ENCODE results near the gene NHLRC2. TPM values are rescaled to one million over a fixed set of nuclear protein-coding genes. Genes with fewer than 3 reads are reported as not detected.

The NHLRC2 gene
- total RNA-seq, 6 experiments from 2014 or later = 14.5 to 28.4 (median 23.0) TPM

GRCh38 chr10:113953505-113954272, 99.2 kb downstream of the NHLRC2 start:
- H3K27me3 ChIP-seq = no peaks in the 10 kb centered on the region
- no peak for ATAC-seq
- 86% methylated on average over 2 of the region's 2 CpGs for WGBS (ENCODE audit: insufficient coverage, low coverage, low lambda C conversion rate, missing lambda C conversion rate)
- intact Hi-C loops (cut with DNase I) = no loop called here
- no peaks in the 10 kb centered on the region for H3K9me3 ChIP-seq
- H3K4me1 ChIP-seq = peaks cover 0 to 18% (median 8%) of the 10 kb centered on the region in 4 donors
- no peak for TF ChIP-seq POLR2A (IDR thresholded peaks at IDR 0.05)
- peak in 1 of 4 donors; percentile 11 for TF ChIP-seq CTCF (IDR thresholded peaks at IDR 0.05)
- H3K36me3 ChIP-seq = no peaks in the 10 kb centered on the region
- H3K4me3 ChIP-seq = no peak overlapping the region
- H3K27ac ChIP-seq = no peak overlapping the region
- no peak for DNase-seq

GRCh38 chr10:113954409-113954808, 99.9 kb downstream of the NHLRC2 start:
- H3K4me3 ChIP-seq = no peak overlapping the region
- no peak overlapping the region for H3K27ac ChIP-seq
- intact Hi-C loops (cut with DNase I) = no loop called here
- DNase-seq (no peak), ATAC-seq (no peak)
- H3K27me3 ChIP-seq = no peaks in the 10 kb centered on the region
- TF ChIP-seq CTCF (IDR thresholded peaks at IDR 0.05) (no peak), POLR2A (IDR thresholded peaks at IDR 0.05) (no peak)
- 88% methylated on average over 1 of the region's 1 CpG for WGBS (ENCODE audit: insufficient coverage, low coverage, low lambda C conversion rate, missing lambda C conversion rate)
- H3K9me3 ChIP-seq = no peaks in the 10 kb centered on the region
- H3K4me1 ChIP-seq = peaks cover 0 to 25% (median 12%) of the 10 kb centered on the region in 4 donors
- H3K36me3 ChIP-seq = no peaks in the 10 kb centered on the region

- 64% methylated on average over 5 of the region's 5 CpGs for WGBS (ENCODE audit: insufficient coverage, low coverage, low lambda C conversion rate, missing lambda C conversion rate)
- H3K27ac ChIP-seq = peak overlapping the region in 2 of 3 donors; percentile 70 to 84
- H3K36me3 ChIP-seq = no peaks in the 10 kb centered on the region
- DNase-seq (no peak), ATAC-seq (peak in 1 of 4 donors; percentile 12)
- intact Hi-C loops (cut with DNase I) = no loop called here
- no peak for TF ChIP-seq POLR2A (IDR thresholded peaks at IDR 0.05)
- TF ChIP-seq CTCF (IDR thresholded peaks at IDR 0.05) = no peak
- no peaks in the 10 kb centered on the region for H3K9me3 ChIP-seq
- no peaks in the 10 kb centered on the region for H3K27me3 ChIP-seq
- H3K4me3 ChIP-seq = no peak overlapping the region
- H3K4me1 ChIP-seq = peaks cover 0 to 35% (median 14%) of the 10 kb centered on the region in 4 donors
Measured at GRCh38 chr10:113957013-113957412, 102.6 kb downstream of the NHLRC2 start.

GRCh38 chr10:113958631-113959382, 104.3 kb downstream of the NHLRC2 start:
- H3K9me3 ChIP-seq = no peaks in the 10 kb centered on the region
- TF ChIP-seq POLR2A (IDR thresholded peaks at IDR 0.05) (peak; percentile 11), CTCF (IDR thresholded peaks at IDR 0.05) (no peak)
- ATAC-seq = peak; percentile 88 to 95 (median 90)
- H3K27ac ChIP-seq = peak overlapping the region; percentile 70 to 84 (median 77)
- intact Hi-C loops (cut with DNase I) = no loop called here
- no peak overlapping the region for H3K4me3 ChIP-seq
- no peaks in the 10 kb centered on the region for H3K36me3 ChIP-seq
- H3K4me1 ChIP-seq = peaks cover 0 to 35% (median 14%) of the 10 kb centered on the region in 4 donors
- H3K27me3 ChIP-seq = no peaks in the 10 kb centered on the region
- DNase-seq = peak; percentile 79 to 88 (median 83)
- WGBS (ENCODE audit: insufficient coverage, low coverage, low lambda C conversion rate, missing lambda C conversion rate) = 57% methylated on average over 8 of the region's 11 CpGs
